ENCODE results near the gene C15orf61.

The C15orf61 gene

DNA sequence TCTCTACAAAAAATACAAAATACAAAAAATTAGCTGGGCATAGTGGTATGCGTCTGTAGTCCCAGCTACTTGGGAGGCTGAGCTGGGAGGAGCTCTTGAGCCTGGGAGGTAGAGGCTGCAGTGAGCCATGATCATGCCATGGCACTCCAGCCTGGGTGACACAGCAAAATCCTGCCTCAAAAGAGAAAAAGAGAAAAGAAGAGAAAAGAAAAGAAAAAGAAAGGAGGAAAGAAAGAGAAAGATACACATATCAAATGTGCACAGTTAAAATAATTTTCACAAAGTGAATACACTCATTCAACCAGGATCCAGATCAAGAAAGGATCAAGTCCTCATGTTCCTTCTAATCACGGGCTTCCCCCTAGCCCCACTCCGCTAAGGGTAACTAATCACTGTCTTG lies 5.8 kb upstream of the C15orf61 start:
- DNase-seq: no peak

- no peak for DNase-seq
Observed at GRCh38 chr15:67515557-67515956, 5.4 kb upstream of the C15orf61 start.

DNA sequence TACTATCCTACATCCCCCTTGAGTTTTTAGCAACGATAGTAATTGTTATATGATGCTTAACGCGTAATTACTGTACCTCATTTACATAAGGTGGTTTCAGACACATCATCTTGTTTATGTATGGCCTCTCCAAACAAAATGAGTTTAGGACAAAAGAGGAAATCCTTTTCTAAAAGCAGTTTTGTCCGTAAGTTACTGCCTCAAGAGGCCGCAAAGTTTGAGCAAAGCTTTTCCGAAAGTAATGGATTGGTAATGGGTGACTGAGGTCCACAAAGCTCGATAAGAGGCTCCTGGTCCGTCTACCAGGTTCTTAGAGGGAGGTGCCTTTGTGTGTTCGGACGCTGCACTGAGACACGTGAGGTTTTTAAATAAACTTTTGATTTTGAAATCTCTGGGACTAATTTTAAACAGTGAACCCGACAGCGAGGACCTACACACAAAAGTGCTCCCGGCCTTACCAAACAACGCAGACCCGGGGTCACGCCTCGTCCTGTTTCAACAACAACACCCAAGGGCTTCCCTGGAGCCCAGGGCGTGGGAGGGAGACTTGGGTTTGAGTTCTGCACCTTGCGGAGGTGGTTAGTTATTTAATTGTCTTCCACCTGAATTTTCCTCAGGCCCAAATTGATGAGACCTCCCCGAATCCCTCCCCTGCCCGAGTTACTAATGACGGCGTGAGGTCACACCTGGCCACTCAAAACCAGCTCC lies 456 bp upstream of the C15orf61 start:
- DNase-seq: no peak

DNA sequence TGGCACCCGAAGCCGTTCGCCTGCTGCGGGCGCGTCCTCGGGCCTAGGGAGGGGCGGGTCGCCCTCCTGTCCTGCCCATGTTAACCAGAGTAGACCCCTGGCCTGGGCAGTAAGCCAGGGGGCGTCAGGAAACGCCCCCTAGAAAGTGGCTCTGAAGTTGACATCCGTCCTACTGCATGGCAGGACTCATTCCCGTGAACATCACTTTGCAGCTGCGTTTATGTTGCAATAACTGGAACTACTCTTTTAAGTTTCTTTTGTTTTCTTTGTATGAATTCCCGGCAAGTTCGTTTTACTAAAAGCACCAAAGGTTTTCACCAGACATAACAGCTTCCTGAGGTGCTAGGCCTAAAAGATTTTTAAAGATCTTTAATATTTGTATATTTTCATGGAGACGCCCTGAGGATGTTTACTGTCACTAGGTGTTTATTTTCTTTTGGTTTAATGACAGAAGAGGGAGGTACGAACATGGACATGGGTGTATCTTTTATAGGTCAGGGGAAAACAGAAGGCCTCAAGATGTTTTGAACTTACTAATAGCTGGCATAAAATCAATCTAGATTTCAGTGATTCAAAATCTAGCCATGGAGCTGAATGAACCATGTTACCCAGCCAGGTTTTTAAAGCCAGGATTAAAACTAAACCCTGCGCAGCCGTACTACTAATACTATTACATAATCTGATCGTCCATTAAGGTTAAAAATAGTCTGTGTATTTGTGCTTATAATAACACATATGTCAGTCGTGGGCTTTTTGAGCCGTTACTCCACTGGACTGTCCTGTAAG lies 1.0 kb downstream of the C15orf61 start:
- DNase-seq: no peak

- no peak for DNase-seq
Observed at GRCh38 chr15:67523330-67523729, 2.4 kb downstream of the C15orf61 start.

DNA sequence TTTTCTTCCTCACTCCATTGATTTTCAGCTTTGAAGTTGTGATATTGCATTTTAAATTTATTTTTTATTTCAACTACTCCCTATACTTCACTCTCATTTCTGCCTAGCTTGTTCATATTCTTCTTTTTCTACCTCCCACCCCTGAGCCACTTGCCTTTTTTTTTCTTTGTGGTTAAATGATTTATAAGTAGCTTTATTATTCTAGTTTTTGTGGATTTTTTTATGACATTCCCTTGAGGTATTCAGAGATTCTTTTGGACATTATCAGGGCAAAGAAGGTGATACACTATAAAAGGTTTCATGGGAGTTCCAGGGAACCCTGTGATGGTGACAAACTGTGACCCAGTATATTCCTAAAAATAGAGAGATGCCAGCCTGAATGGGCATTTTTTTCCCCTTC lies 3.3 kb downstream of the C15orf61 start:
- no peak for DNase-seq

DNA sequence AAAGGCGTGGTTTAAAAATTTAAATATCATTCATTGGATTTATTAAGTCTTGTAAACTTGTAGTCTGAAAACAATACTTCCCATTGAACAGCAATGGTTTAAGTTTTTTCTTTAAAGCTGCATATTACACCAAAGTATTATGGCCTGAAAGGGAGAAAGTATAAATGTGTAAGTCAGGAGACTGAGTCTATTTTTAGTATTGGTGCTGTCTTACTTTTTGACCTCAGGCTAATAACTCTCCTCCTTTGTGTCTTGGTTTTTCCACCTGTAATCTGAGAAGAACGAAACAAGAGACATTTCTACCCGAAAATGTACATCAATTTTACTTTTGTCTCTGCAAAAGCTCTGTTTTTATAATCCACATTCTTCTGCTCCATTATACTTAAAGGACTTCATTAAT lies 7.6 kb downstream of the C15orf61 start:
- DNase-seq: no peak

DNA sequence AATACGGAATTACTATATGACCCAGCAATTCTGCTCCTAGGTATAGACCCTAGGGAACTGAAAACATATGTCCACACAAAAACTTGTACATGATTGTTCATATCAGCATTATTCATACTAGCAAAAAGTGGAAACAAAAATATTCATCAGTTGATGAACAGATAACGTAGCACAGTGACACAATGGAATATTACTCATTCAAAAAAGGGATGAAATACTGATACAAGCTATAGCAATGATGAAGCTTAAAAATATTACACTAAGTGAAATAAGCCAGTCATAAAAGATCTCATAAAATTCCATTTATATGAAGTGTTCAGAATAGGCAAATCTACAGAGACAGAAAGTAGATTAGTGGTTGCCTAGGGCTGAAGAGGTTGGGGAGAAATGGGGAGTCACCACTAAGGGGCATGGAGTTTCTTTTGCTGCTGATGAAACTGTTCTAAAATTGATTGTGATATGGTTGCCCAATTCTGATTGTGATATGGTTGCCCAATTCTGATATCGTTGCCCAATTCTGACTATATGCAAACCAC lies 10.5 kb downstream of the C15orf61 start:
- DNase-seq: no peak

- DNase-seq: no peak
Observed at GRCh38 chr15:67533873-67534272, 12.9 kb downstream of the C15orf61 start.

GRCh38 chr15:67534360-67534759 lies 13.4 kb downstream of the C15orf61 start:
- no peak for DNase-seq

DNA sequence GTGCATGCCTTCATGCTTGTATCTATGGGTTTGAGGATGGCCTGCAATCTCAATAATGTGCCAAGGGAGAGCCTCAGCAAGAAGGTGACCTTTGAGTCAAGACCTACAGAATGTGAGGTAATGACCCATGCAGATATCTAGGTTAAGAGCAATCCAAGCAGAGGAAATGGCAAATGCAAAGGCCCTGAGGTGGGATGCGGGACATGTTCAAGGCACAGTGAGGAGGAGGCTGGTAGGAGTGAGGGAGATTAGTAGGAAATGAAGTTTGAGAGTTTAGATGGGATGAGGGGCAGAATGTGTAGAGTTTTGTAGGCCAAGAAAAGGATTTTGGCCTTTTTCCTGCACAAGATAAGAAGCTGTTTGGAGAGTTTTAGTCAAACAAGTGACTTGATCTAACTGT lies 16.8 kb downstream of the C15orf61 start:
- DNase-seq: no peak

DNA sequence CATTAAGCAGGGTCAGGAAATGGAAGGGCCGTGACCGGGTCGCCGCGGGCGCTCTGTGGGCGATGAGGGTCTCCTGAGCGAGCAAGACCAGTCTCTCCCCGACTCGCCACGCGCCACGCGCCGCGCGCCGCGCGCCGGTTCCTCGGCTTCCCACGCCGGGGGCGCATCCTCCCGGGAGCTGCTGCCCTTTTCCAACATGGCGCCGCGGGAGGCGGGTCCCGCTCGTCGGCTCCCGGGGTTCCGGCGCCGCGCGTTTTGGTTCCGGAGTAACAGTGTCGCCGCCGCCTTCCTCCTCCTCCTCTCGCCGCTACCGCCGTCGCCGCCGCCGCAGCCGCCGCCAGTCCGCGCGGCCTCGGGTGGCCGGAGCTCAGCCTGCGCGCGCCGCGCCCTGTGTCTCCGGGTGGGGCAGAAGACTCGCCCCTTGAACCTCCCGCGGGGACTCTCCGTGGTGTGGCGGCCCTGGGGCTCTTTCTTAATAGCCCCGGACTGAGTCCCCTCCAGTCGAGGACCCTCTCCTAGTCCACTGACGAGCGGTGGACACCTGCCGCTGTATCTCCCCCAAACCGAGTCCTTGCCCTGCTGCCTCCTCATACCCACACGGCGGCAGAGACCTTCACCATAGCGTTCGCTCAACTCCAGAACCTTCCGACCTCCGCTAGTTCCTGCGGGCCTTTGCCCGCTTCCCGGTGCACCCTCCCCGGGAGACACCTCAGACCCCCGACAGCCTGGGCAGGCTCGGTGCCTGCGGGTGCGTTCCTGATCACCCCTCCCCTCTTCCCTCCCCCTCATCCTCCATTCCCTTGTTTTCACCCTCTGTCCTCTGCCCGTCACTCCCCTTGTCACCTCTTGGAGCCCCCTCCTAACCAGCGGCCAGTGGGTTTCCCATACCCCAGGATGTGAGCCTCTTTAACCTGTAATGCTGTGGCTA lies 21.8 kb downstream of the C15orf61 start, which contains the start of gene MAP2K5:
TSS of gene MAP2K5 (plus strand) at position 284 of the 928 bp plus-strand sequence. CDS start at position 917, 633 bp downstream.
- DNase-seq: no peak

- DNase-seq: no peak
Observed at GRCh38 chr15:67543348-67543718, 22.4 kb downstream of the C15orf61 start.

GRCh38 chr15:67544475-67544874 lies 23.5 kb downstream of the C15orf61 start:
- DNase-seq: no peak

GRCh38 chr15:67545864-67546263 lies 24.9 kb downstream of the C15orf61 start:
- no peak for DNase-seq

GRCh38 chr15:67547064-67547463 lies 26.1 kb downstream of the C15orf61 start:
- no peak for DNase-seq

DNA sequence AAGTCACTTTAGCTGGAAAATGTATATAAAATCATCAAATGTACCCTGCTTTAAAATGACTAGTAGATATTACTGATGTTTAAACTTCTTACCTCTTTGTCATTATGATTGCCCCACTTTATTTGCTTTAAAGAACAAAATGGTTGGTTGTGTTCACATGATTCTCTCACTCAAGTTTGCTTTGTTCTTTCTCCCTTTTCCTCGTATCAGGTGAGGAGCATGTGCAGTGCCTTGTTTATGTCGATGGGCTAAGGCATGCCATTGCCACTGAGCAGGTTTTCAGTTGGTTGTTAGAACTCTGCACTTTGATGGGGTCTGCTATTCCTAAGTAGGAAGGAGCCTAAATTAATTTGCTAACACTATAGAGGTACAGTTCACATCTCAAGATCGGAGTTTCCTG lies 26.9 kb downstream of the C15orf61 start:
- no peak for DNase-seq

GRCh38 chr15:67548236-67548852 lies 27.4 kb downstream of the C15orf61 start:
- DNase-seq: no peak

GRCh38 chr15:67548862-67549651 lies 28.1 kb downstream of the C15orf61 start:
- DNase-seq: no peak

- DNase-seq: no peak
Observed at GRCh38 chr15:67549736-67550135, 28.8 kb downstream of the C15orf61 start.

DNA sequence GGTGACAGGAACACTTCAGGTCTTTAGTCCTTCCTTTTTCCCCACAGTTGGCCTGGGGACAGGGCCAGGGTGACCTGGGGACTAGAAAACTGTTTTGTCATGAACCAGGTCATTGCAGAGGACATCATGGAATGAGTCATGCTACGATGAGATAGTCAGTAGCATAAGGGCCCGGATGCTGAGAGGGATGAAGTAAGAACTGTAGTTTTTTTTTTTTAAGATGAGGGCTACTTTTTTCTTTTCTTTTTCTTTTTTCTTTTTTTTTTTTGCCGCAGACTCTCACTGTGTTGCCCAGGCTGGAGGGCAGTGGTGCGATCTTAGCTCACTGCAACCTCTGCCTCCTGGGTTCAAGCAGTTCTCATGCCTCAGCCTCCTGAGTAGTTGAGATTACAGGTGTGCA lies 29.6 kb downstream of the C15orf61 start:
- DNase-seq: no peak

Measured in NCI-H1048 (cell line).